ENCODE measurements around the gene MRPL16.

GRCh38 chr11:59771605-59772004, 39.0 kb downstream of the MRPL16 start:
- TF ChIP-seq CTCF (IDR thresholded peaks at IDR 0.05; ENCODE audit: low read depth, low read length, missing input control) (no peak), REST (IDR thresholded peaks at IDR 0.05) (no peak), ATF3 (IDR thresholded peaks at IDR 0.05) (no peak), SP1 (IDR thresholded peaks at IDR 0.05) (no peak), RAD21 (IDR thresholded peaks at IDR 0.05) (no peak), HNF4G (IDR thresholded peaks at IDR 0.05) (no peak), RXRA (IDR thresholded peaks at IDR 0.05) (no peak), TAF1 (conservative IDR thresholded peaks at IDR 0.05) (no peak), YY1 (IDR thresholded peaks at IDR 0.05) (no peak), FOXA1 (IDR thresholded peaks at IDR 0.05) (no peak), ZBTB33 (IDR thresholded peaks at IDR 0.05) (no peak), MAX (IDR thresholded peaks at IDR 0.05) (no peak), EGR1 (IDR thresholded peaks at IDR 0.05; ENCODE audit: low read depth in 2 of 2) (no peak), JUND (IDR thresholded peaks at IDR 0.05) (no peak)

All from liver (tissue), 3 donors.